OCI-LY7 (cell line): ENCODE data around the gene RCOR1. TPM values are rescaled to one million over a fixed set of nuclear protein-coding genes. Genes with fewer than 3 reads are reported as not detected.

Experiments
- BruUV-seq: library from RNA; stranded (reverse); fragments of 400-500 nt; replicated peaks from 2 replicates; lab custom pipeline; 2021; lab: Mats Ljungman, UMichigan
- CTCF ChIA-PET: fragments of 300-600 bp; sonication (Branson Sonifier 250); formaldehyde crosslinking; loops from one replicate; lab custom pipeline; 2022; ENCODE audit warnings: antibody characterized with exemption; ENCODE audit not compliant: unreplicated experiment; lab: Charles Lee
- POLR2A ChIA-PET: fragments of 300-600 bp; sonication (Branson Sonifier 250); formaldehyde crosslinking; loops from one replicate; lab custom pipeline; 2022; ENCODE audit warnings: antibody characterized with exemption; lab: Charles Lee
- DNase-seq: peaks from one replicate; pipeline ENCODE4 v3.0.0-alpha.2; 2015; ENCODE audit warnings: low spot score
- H2AFZ ChIP-seq: fragments of 200-600 bp; sonication (generic), shearing (Covaris generic); 2 replicates; pipeline ENCODE4 v1.6.1; 2014; ENCODE audit warnings: mild to moderate bottlenecking, antibody characterized with exemption, low read length, moderate library complexity
- H3K27ac ChIP-seq: fragments of 200-600 bp; sonication (generic); 2 replicates; pipeline ENCODE4 v1.5.1; 2014; ENCODE audit warnings: mixed run types, low read depth, mild to moderate bottlenecking, moderate library complexity, low read length, inconsistent platforms; ENCODE audit not compliant: poor library complexity, severe bottlenecking
- H3K36me3 ChIP-seq: fragments of 200-600 bp; sonication (generic); 2 replicates; pipeline ENCODE4 v1.6.1; 2014; ENCODE audit warnings: mild to moderate bottlenecking, antibody characterized with exemption, low read length, moderate library complexity, mixed read lengths; ENCODE audit not compliant: insufficient read depth
- H3K4me1 ChIP-seq: fragments of 200-600 bp; sonication (generic); 2 replicates; pipeline ENCODE4 v1.5.1; 2014; ENCODE audit warnings: mild to moderate bottlenecking, low read length; ENCODE audit not compliant: insufficient read depth, poor library complexity, severe bottlenecking
- H3K4me2 ChIP-seq: fragments of 200-600 bp; sonication (generic); 2 replicates; pipeline ENCODE4 v1.6.1; 2014; ENCODE audit warnings: mild to moderate bottlenecking, low read length
- H3K4me3 ChIP-seq: fragments of 200-600 bp; sonication (generic); 2 replicates; pipeline ENCODE4 v1.5.1; 2014; ENCODE audit warnings: mild to moderate bottlenecking, low read depth, low read length; ENCODE audit not compliant: poor library complexity, severe bottlenecking
- H3K79me2 ChIP-seq: fragments of 200-600 bp; sonication (generic); 2 replicates; pipeline ENCODE4 v1.6.1; 2016; ENCODE audit warnings: low read depth, mild to moderate bottlenecking, low read length, moderate library complexity, mixed read lengths; ENCODE audit not compliant: insufficient read depth
- H3K9me2 ChIP-seq: fragments of 200-600 bp; sonication (generic); 2 replicates; pipeline ENCODE4 v1.6.1; 2016; ENCODE audit warnings: mild to moderate bottlenecking, low read length, mixed read lengths; ENCODE audit not compliant: insufficient read depth
- H3K9me3 ChIP-seq: fragments of 200-600 bp; sonication (generic); 2 replicates; pipeline ENCODE4 v1.6.1; 2014; ENCODE audit warnings: mild to moderate bottlenecking, mixed run types, low read length, mixed read lengths
- H4K20me1 ChIP-seq: fragments of 200-600 bp; sonication (generic); 2 replicates; pipeline ENCODE4 v1.6.1; 2014; ENCODE audit warnings: mild to moderate bottlenecking, antibody characterized with exemption, low read length, moderate library complexity, mixed read lengths; ENCODE audit not compliant: insufficient read depth
- CTCF ChIP-seq: fragments of 200-600 bp; sonication (generic); conservative IDR thresholded peaks from 2 replicates; pipeline ENCODE4 v1.5.1; 2014; ENCODE audit warnings: mild to moderate bottlenecking, antibody characterized with exemption, low read length, moderate library complexity, mixed read lengths
- EZH2phosphoT487 ChIP-seq: fragments of 200-600 bp; sonication (generic); IDR thresholded peaks from 2 replicates; pipeline ENCODE4 v1.6.1; 2018; ENCODE audit warnings: low read depth, borderline replicate concordance, mild to moderate bottlenecking, mixed run types, antibody characterized with exemption, low read length, moderate library complexity, mixed read lengths
- intact Hi-C: fragments of 100-400 bp; cut with micrococcal nuclease; formaldehyde crosslinking; loops from one replicate; pipeline ENCODE4 v1.10.0; 2022; ENCODE audit not compliant: unreplicated experiment
- total RNA-seq, 2 experiments: library from RNA; depleted of rRNA in 1 of 2; stranded (reverse); fragments of >200 nt in 1 of 2; shearing (Covaris generic) in 1 of 2; gene quantifications; 2 replicates each; pipeline ENCODE4 v1.2.3, GENCODE V29; 2014 to 2022

Gene RCOR1
- total RNA-seq, 2 experiments from 2014 or later: 12.1 to 30.2 TPM

GRCh38 chr14:102728501-102728900 is 136.1 kb downstream of the RCOR1 start:
- Histone ChIP-seq H3K4me2 (no peak overlapping the region), H3K9me3 (no peaks in the 10 kb centered on the region), H3K4me1 (no peaks in the 10 kb centered on the region), H3K9me2 (no peaks in the 10 kb centered on the region), H3K27ac (no peak overlapping the region), H3K79me2 (no peaks in the 10 kb centered on the region), H2AFZ (no peak overlapping the region), H3K4me3 (no peak overlapping the region), H3K36me3 (peaks cover 58% of the 10 kb centered on the region), H4K20me1 (no peaks in the 10 kb centered on the region)
- POLR2A ChIA-PET: no interaction called here
- CTCF ChIA-PET: no interaction called here
- TF ChIP-seq CTCF: no peak
- TF ChIP-seq EZH2phosphoT487: no peak
- no peak for DNase-seq
- no TSS peak for BruUV-seq
- intact Hi-C loops: no loop called here

- Histone ChIP-seq H3K36me3 (peaks cover 50% of the 10 kb centered on the region), H3K9me3 (no peaks in the 10 kb centered on the region), H2AFZ (no peak overlapping the region), H3K79me2 (no peaks in the 10 kb centered on the region), H3K27ac (no peak overlapping the region), H3K4me3 (no peak overlapping the region), H3K4me1 (no peaks in the 10 kb centered on the region), H4K20me1 (no peaks in the 10 kb centered on the region), H3K4me2 (no peak overlapping the region), H3K9me2 (no peaks in the 10 kb centered on the region)
- DNase-seq: no peak
- BruUV-seq: no TSS peak
- POLR2A ChIA-PET: interaction anchor here (0.6 kb wide), 1 partner anchor 108 kb away, joined by 3 read pairs; no protein-coding TSS in a partner anchor
- CTCF ChIA-PET: no interaction called here
- intact Hi-C loops: no loop called here
- TF ChIP-seq EZH2phosphoT487 (no peak), CTCF (no peak)
These were observed 136.8 kb downstream of the RCOR1 start for GRCh38 chr14:102729268-102729667.

- Histone ChIP-seq H2AFZ (no peak overlapping the region), H3K79me2 (no peaks in the 10 kb centered on the region), H3K9me3 (no peaks in the 10 kb centered on the region), H3K4me3 (no peak overlapping the region), H3K9me2 (no peaks in the 10 kb centered on the region), H3K4me2 (no peak overlapping the region), H4K20me1 (no peaks in the 10 kb centered on the region), H3K36me3 (peaks cover 45% of the 10 kb centered on the region), H3K27ac (no peak overlapping the region), H3K4me1 (no peaks in the 10 kb centered on the region)
- TF ChIP-seq EZH2phosphoT487 (no peak), CTCF (no peak)
- no TSS peak for BruUV-seq
- intact Hi-C loops: no loop called here
- CTCF ChIA-PET: no interaction called here
- DNase-seq: no peak
- POLR2A ChIA-PET: interaction anchor here (1.7 kb wide), 1 partner anchor 9 kb away, joined by 4 read pairs; no protein-coding TSS in a partner anchor
These were observed 137.4 kb downstream of the RCOR1 start for GRCh38 chr14:102729825-102730224.
